Measurements from ENCODE around the gene SCT.
"Not testable (repeated sequence)": the region's sequence is repeated elsewhere in the genome, so short reads cannot be mapped to it uniquely, and the experiment has no call there.

SCT gene

GRCh38 chr11:626475-627307, at the start of gene SCT:
SCT (minus strand) TSS chr11:627181; CDS start chr11:627143, 38 bp downstream.
- DNase-seq, result no peak

GRCh38 chr11:674406-674805, 47.4 kb upstream of the SCT start:
- no peak for DNase-seq

GRCh38 chr11:673866-674265, 46.9 kb upstream of the SCT start:
- no peak for DNase-seq

- no peak for DNase-seq
Measured at GRCh38 chr11:665704-666281, 38.8 kb upstream of the SCT start.

GRCh38 chr11:665062-665703, 38.2 kb upstream of the SCT start:
- DNase-seq, result no peak

GRCh38 chr11:662689-663274, 35.8 kb upstream of the SCT start:
- no peak for DNase-seq

- DNase-seq, result no peak
Measured at GRCh38 chr11:660681-661444, 33.9 kb upstream of the SCT start.

- DNase-seq, result no peak
Measured at GRCh38 chr11:660281-660680, 33.3 kb upstream of the SCT start.

- DNase-seq, result no peak
Measured at GRCh38 chr11:659532-660085, 32.6 kb upstream of the SCT start.

- DNase-seq, result no peak
Measured at GRCh38 chr11:657691-658126, 30.7 kb upstream of the SCT start.

- DNase-seq, result no peak
Measured at GRCh38 chr11:656866-657265, 29.9 kb upstream of the SCT start.

- DNase-seq, result no peak
Measured at GRCh38 chr11:656426-656825, 29.4 kb upstream of the SCT start.

- no peak for DNase-seq
Measured at GRCh38 chr11:655036-655726, 28.2 kb upstream of the SCT start.

- DNase-seq, result not testable (repeated sequence)
Measured at GRCh38 chr11:654444-654843, 27.5 kb upstream of the SCT start.

- DNase-seq, result no peak
Measured at GRCh38 chr11:653837-654236, 26.9 kb upstream of the SCT start.

- DNase-seq, result not testable (repeated sequence)
Measured at GRCh38 chr11:653136-653535, 26.2 kb upstream of the SCT start.

GRCh38 chr11:650482-650881, 23.5 kb upstream of the SCT start:
- DNase-seq, result no peak

- DNase-seq, result not testable (repeated sequence)
Measured at GRCh38 chr11:647672-648158, 20.7 kb upstream of the SCT start.

GRCh38 chr11:646214-646613, 19.2 kb upstream of the SCT start:
- DNase-seq, result no peak

- DNase-seq, result no peak
Measured at GRCh38 chr11:645536-645935, 18.6 kb upstream of the SCT start.

GRCh38 chr11:643849-644738, 17.1 kb upstream of the SCT start:
- no peak for DNase-seq
